Neural progenitor cell (in vitro differentiated cells): ENCODE results near the gene CTXN1. TPM values are rescaled to one million over a fixed set of nuclear protein-coding genes. Genes with fewer than 3 reads are reported as not detected.

Experiments
- DNase-seq: peaks from one replicate; pipeline ENCODE4 v3.0.0-alpha.2; 2016; ENCODE audit warnings: low spot score
- H2AFZ ChIP-seq: fragments of 200-600 bp; sonication (generic); replicated peaks from 2 replicates; pipeline ENCODE4 v1.6.1; 2016; ENCODE audit warnings: antibody characterized with exemption
- H3F3A ChIP-seq: fragments of 200-600 bp; sonication (generic); 2 replicates; pipeline ENCODE4 v1.6.1; 2016; ENCODE audit warnings: antibody characterized with exemption, low read depth
- H3K27ac ChIP-seq: fragments of 200-600 bp; sonication (generic); 2 replicates; pipeline ENCODE4 v1.5.1; 2016; ENCODE audit warnings: mild to moderate bottlenecking
- H3K27me3 ChIP-seq: fragments of 200-600 bp; sonication (generic); 2 replicates; pipeline ENCODE4 v1.6.1; 2016; ENCODE audit warnings: mild to moderate bottlenecking, moderate library complexity
- H3K36me3 ChIP-seq: fragments of 200-600 bp; sonication (generic); 2 replicates; pipeline ENCODE4 v1.5.1; 2016
- H3K4me1 ChIP-seq: fragments of 200-600 bp; sonication (generic); 2 replicates; pipeline ENCODE4 v1.6.1; 2016; ENCODE audit warnings: mixed run types
- H3K4me2 ChIP-seq: fragments of 200-600 bp; sonication (generic); 2 replicates; pipeline ENCODE4 v1.6.1; 2016
- H3K4me3 ChIP-seq: fragments of 200-600 bp; sonication (generic); 2 replicates; pipeline ENCODE4 v1.5.1; 2016
- H3K79me2 ChIP-seq: fragments of 200-600 bp; sonication (generic); 2 replicates; pipeline ENCODE4 v1.6.1; 2016; ENCODE audit warnings: low read depth
- H3K9ac ChIP-seq: fragments of 200-600 bp; sonication (generic); 2 replicates; pipeline ENCODE4 v1.6.1; 2016
- H3K9me3 ChIP-seq: fragments of 200-600 bp; sonication (generic); 2 replicates; pipeline ENCODE4 v1.5.1; 2016; ENCODE audit warnings: low read depth
- H4K20me1 ChIP-seq: fragments of 200-600 bp; sonication (generic); 2 replicates; pipeline ENCODE4 v1.6.1; 2016; ENCODE audit warnings: low read depth
- H3K27ac Mint-ChIP-seq: 3 replicates; pipeline ENCODE4 v1.8.0; 2021; ENCODE audit warnings: mixed read lengths
- H3K27me3 Mint-ChIP-seq: 2 replicates; pipeline ENCODE4 v1.8.0; 2022; ENCODE audit warnings: low read depth, mild to moderate bottlenecking, inconsistent platforms, moderate library complexity, mixed read lengths; ENCODE audit not compliant: insufficient read depth
- H3K36me3 Mint-ChIP-seq: 3 replicates; pipeline ENCODE4 v1.8.0; 2021; ENCODE audit warnings: mixed read lengths
- H3K4me1 Mint-ChIP-seq: 3 replicates; pipeline ENCODE4 v1.8.0; 2021; ENCODE audit warnings: mixed read lengths
- H3K4me3 Mint-ChIP-seq: 3 replicates; pipeline ENCODE4 v1.8.0; 2021; ENCODE audit warnings: mild to moderate bottlenecking, moderate library complexity, mixed read lengths
- H3K9me3 Mint-ChIP-seq: 3 replicates; pipeline ENCODE4 v1.8.0; 2020; ENCODE audit warnings: mixed read lengths
- CTCF ChIP-seq: fragments of 200-600 bp; sonication (generic); IDR thresholded peaks from 2 replicates; pipeline ENCODE4 v1.5.1; 2017; ENCODE audit warnings: antibody characterized with exemption, mild to moderate bottlenecking
- EZH2 ChIP-seq: fragments of 200-600 bp; sonication (generic); IDR thresholded peaks from 2 replicates; pipeline ENCODE4 v1.6.1; 2017; ENCODE audit warnings: antibody characterized with exemption, mild to moderate bottlenecking, moderate library complexity
- EZH2phosphoT487 ChIP-seq: fragments of 200-600 bp; sonication (generic); IDR thresholded peaks from 2 replicates; pipeline ENCODE4 v1.6.1; 2017; ENCODE audit warnings: antibody characterized with exemption
- total RNA-seq: library from RNA; depleted of rRNA; stranded (reverse); fragments of >200 nt; gene quantifications from 2 replicates; pipeline ENCODE4 v1.2.3, GENCODE V29; 2015; ENCODE audit warnings: low replicate concordance

The CTXN1 gene
- total RNA-seq, 1 donor from 2014 or later: 3.7 TPM

GRCh38 chr19:7883796-7884570, 42.0 kb downstream of the CTXN1 start:
- H2AFZ ChIP-seq: no peak overlapping the region
- Mint-ChIP-seq H3K27me3 (peaks cover 20% of the 10 kb centered on the region), H3K27ac (no peak overlapping the region), H3K36me3 (no peaks in the 10 kb centered on the region), H3K9me3 (peaks cover 3% of the 10 kb centered on the region), H3K4me3 (no peak overlapping the region), H3K4me1 (peaks cover 6% of the 10 kb centered on the region)
- H3K27me3 ChIP-seq: peaks cover 30% of the 10 kb centered on the region
- DNase-seq: no peak
- H4K20me1 ChIP-seq: no peaks in the 10 kb centered on the region
- no peak overlapping the region for H3K9ac ChIP-seq
- H3K4me2 ChIP-seq: no peak overlapping the region
- H3K4me1 ChIP-seq: no peaks in the 10 kb centered on the region
- H3F3A ChIP-seq: peaks cover 7% of the 10 kb centered on the region
- TF ChIP-seq EZH2 (no peak), EZH2phosphoT487 (no peak), CTCF (no peak)
- H3K9me3 ChIP-seq: no peaks in the 10 kb centered on the region
- H3K27ac ChIP-seq: no peak overlapping the region
- no peaks in the 10 kb centered on the region for H3K79me2 ChIP-seq
- no peaks in the 10 kb centered on the region for H3K36me3 ChIP-seq
- no peak overlapping the region for H3K4me3 ChIP-seq

GRCh38 chr19:7883105-7883504, 42.8 kb downstream of the CTXN1 start:
- Histone ChIP-seq H3K4me2 (no peak overlapping the region), H3K27ac (no peak overlapping the region), H3K4me1 (no peaks in the 10 kb centered on the region), H3K9ac (no peak overlapping the region), H3F3A (peaks cover 7% of the 10 kb centered on the region), H3K4me3 (no peak overlapping the region), H3K79me2 (no peaks in the 10 kb centered on the region), H4K20me1 (no peaks in the 10 kb centered on the region), H3K9me3 (no peaks in the 10 kb centered on the region), H2AFZ (no peak overlapping the region), H3K27me3 (peaks cover 21% of the 10 kb centered on the region), H3K36me3 (no peaks in the 10 kb centered on the region)
- no peaks in the 10 kb centered on the region for H3K36me3 Mint-ChIP-seq
- no peak overlapping the region for H3K4me3 Mint-ChIP-seq
- peaks cover 3% of the 10 kb centered on the region for H3K9me3 Mint-ChIP-seq
- H3K27me3 Mint-ChIP-seq: peaks cover 17% of the 10 kb centered on the region
- no peak overlapping the region for H3K27ac Mint-ChIP-seq
- peaks cover 3% of the 10 kb centered on the region for H3K4me1 Mint-ChIP-seq
- DNase-seq: no peak
- TF ChIP-seq EZH2 (no peak), CTCF (no peak), EZH2phosphoT487 (no peak)

GRCh38 chr19:7881910-7882309, 44.0 kb downstream of the CTXN1 start:
- H3K4me1 Mint-ChIP-seq: peaks cover 3% of the 10 kb centered on the region
- H3K27me3 Mint-ChIP-seq: peaks cover 8% of the 10 kb centered on the region
- no peak for TF ChIP-seq CTCF
- no peak for TF ChIP-seq EZH2
- no peak for TF ChIP-seq EZH2phosphoT487

More at GRCh38 chr19:7881910-7882309, 44.0 kb downstream of the CTXN1 start:
- H3K9me3 Mint-ChIP-seq: peaks cover 3% of the 10 kb centered on the region
- no peaks in the 10 kb centered on the region for H3K9me3 ChIP-seq
- H3K4me2 ChIP-seq: no peak overlapping the region
- H3K4me1 ChIP-seq: no peaks in the 10 kb centered on the region
- H3F3A ChIP-seq: no peaks in the 10 kb centered on the region
- H3K27ac Mint-ChIP-seq: peak overlapping the region; percentile 6
- no peaks in the 10 kb centered on the region for H3K36me3 Mint-ChIP-seq
- H3K27me3 ChIP-seq: peaks cover 11% of the 10 kb centered on the region
- H3K27ac ChIP-seq: no peak overlapping the region
- H3K9ac ChIP-seq: no peak overlapping the region
- H3K79me2 ChIP-seq: no peaks in the 10 kb centered on the region
- no peaks in the 10 kb centered on the region for H3K36me3 ChIP-seq
- no peak overlapping the region for H3K4me3 ChIP-seq
- no peak overlapping the region for H2AFZ ChIP-seq
- DNase-seq: no peak
- no peak overlapping the region for H3K4me3 Mint-ChIP-seq
- no peaks in the 10 kb centered on the region for H4K20me1 ChIP-seq
